ENCODE measurements around the gene CLN6. TPM values are rescaled to one million over a fixed set of nuclear protein-coding genes. Genes with fewer than 3 reads are reported as not detected.
"Not testable (repeated sequence)": the region's sequence is repeated elsewhere in the genome, so short reads cannot be mapped to it uniquely, and the experiment has no call there.

Gene CLN6
- total RNA-seq, 1 donor from 2014 or later = 35.3 TPM

- peaks cover 19% of the 10 kb centered on the region for H3K9me3 Mint-ChIP-seq
- H3K36me3 Mint-ChIP-seq = peaks cover 7% of the 10 kb centered on the region
- TF ChIP-seq, protein P1, sequence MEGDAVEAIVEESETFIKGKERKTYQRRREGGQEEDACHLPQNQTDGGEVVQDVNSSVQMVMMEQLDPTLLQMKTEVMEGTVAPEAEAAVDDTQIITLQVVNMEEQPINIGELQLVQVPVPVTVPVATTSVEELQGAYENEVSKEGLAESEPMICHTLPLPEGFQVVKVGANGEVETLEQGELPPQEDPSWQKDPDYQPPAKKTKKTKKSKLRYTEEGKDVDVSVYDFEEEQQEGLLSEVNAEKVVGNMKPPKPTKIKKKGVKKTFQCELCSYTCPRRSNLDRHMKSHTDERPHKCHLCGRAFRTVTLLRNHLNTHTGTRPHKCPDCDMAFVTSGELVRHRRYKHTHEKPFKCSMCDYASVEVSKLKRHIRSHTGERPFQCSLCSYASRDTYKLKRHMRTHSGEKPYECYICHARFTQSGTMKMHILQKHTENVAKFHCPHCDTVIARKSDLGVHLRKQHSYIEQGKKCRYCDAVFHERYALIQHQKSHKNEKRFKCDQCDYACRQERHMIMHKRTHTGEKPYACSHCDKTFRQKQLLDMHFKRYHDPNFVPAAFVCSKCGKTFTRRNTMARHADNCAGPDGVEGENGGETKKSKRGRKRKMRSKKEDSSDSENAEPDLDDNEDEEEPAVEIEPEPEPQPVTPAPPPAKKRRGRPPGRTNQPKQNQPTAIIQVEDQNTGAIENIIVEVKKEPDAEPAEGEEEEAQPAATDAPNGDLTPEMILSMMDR (IDR thresholded peaks at IDR 0.05; ENCODE audit: unreplicated experiment) = no peak
- H3K27ac Mint-ChIP-seq = no peak overlapping the region
- H3K27me3 Mint-ChIP-seq (ENCODE audit: low read depth) = no peaks in the 10 kb centered on the region
- H3K4me3 Mint-ChIP-seq = no peak overlapping the region
- peaks cover 20% of the 10 kb centered on the region for H3K4me1 Mint-ChIP-seq
- DNase-seq (ENCODE audit: low spot score in 2 of 2, unreplicated experiment in 2 of 2) = no peak
Measured at GRCh38 chr15:68235022-68235421, 5.5 kb upstream of the CLN6 start.

DNA sequence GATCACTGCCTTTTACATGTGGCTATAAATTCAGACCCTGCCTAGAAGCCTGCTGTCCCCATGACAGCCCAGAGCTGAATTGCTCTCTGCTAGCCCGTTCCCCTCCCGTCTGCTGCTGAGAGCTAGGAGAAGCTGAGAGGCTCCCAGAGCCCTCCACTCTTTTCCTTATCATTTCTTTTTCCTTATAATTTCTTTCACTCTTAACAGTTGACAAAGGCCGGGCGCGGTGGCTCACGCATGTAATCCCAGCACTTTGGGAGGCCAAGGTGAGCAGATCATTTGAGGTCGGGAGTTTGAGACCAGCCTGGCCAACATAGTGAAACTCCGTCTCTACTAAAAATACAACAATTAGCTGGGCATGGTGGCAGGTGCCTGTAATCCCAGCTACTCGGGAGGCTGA lies 5.0 kb upstream of the CLN6 start:
- H3K36me3 Mint-ChIP-seq = not testable (repeated sequence)
- peaks cover 19% of the 10 kb centered on the region for H3K9me3 Mint-ChIP-seq

GRCh38 chr15:68234060-68234459 lies 4.5 kb upstream of the CLN6 start:
- DNase-seq (ENCODE audit: low spot score in 2 of 2, unreplicated experiment in 2 of 2) = no peak
- Mint-ChIP-seq H3K36me3 (peaks cover 7% of the 10 kb centered on the region), H3K4me3 (peak overlapping the region; percentile 4), H3K27me3 (ENCODE audit: low read depth) (no peaks in the 10 kb centered on the region), H3K9me3 (peaks cover 17% of the 10 kb centered on the region), H3K4me1 (peaks cover 23% of the 10 kb centered on the region), H3K27ac (peak overlapping the region; percentile 18)
- TF ChIP-seq, protein P1 (IDR thresholded peaks at IDR 0.05; ENCODE audit: unreplicated experiment) = no peak

More for the DNA sequence above, 5.0 kb upstream of the CLN6 start:
- DNase-seq (ENCODE audit: low spot score in 2 of 2, unreplicated experiment in 2 of 2); H3K27ac Mint-ChIP-seq; H3K27me3 Mint-ChIP-seq (ENCODE audit: low read depth); H3K4me3 Mint-ChIP-seq: not testable (repeated sequence)
- peaks cover 23% of the 10 kb centered on the region for H3K4me1 Mint-ChIP-seq

- no peak overlapping the region for H3K4me3 Mint-ChIP-seq
- no peak for DNase-seq (ENCODE audit: low spot score in 2 of 2, unreplicated experiment in 2 of 2)
- peaks cover 3% of the 10 kb centered on the region for H3K36me3 Mint-ChIP-seq
- TF ChIP-seq, protein P1 (IDR thresholded peaks at IDR 0.05; ENCODE audit: unreplicated experiment) = no peak
- H3K27me3 Mint-ChIP-seq (ENCODE audit: low read depth) = no peaks in the 10 kb centered on the region
- H3K4me1 Mint-ChIP-seq = peaks cover 32% of the 10 kb centered on the region
- no peak overlapping the region for H3K27ac Mint-ChIP-seq
- H3K9me3 Mint-ChIP-seq = peaks cover 9% of the 10 kb centered on the region
Measured at GRCh38 chr15:68232937-68233336, 3.4 kb upstream of the CLN6 start.

DNA sequence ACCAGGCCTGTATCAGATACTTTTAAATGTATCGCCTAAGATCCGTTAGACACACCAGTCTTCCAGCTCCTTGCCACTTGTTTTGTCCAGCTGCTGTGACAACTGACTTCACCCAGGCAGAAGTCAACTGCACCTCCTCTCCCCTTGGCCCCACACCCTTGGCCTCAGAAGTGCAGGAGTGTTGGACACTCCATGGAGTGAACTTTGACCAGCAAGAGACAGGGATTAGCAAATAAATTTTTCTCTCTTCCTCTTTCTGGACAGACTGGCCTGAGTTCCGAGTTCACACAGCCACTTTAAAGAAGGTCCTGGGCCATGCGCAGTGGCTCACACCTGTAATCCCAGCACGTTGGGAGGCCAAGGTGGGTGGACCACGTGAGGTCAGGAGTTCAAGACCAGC lies 2.9 kb upstream of the CLN6 start:
- Mint-ChIP-seq H3K4me3 (no peak overlapping the region), H3K27me3 (ENCODE audit: low read depth) (no peaks in the 10 kb centered on the region), H3K27ac (no peak overlapping the region), H3K36me3 (peaks cover 1% of the 10 kb centered on the region), H3K4me1 (peaks cover 37% of the 10 kb centered on the region), H3K9me3 (peaks cover 6% of the 10 kb centered on the region)
- no peak for DNase-seq (ENCODE audit: low spot score in 2 of 2, unreplicated experiment in 2 of 2)
- TF ChIP-seq, protein P1 (IDR thresholded peaks at IDR 0.05; ENCODE audit: unreplicated experiment) = no peak

- no peak overlapping the region for H3K27ac Mint-ChIP-seq
- peaks cover 1% of the 10 kb centered on the region for H3K9me3 Mint-ChIP-seq
Measured at GRCh38 chr15:68231102-68231818, 1.7 kb upstream of the CLN6 start.

More at GRCh38 chr15:68231102-68231818, 1.7 kb upstream of the CLN6 start:
- peaks cover 39% of the 10 kb centered on the region for H3K4me1 Mint-ChIP-seq
- TF ChIP-seq, protein P1 (IDR thresholded peaks at IDR 0.05; ENCODE audit: unreplicated experiment) = no peak
- no peaks in the 10 kb centered on the region for H3K27me3 Mint-ChIP-seq (ENCODE audit: low read depth)
- no peak for DNase-seq (ENCODE audit: low spot score in 2 of 2, unreplicated experiment in 2 of 2)
- peak overlapping the region; percentile 36 for H3K4me3 Mint-ChIP-seq
- H3K36me3 Mint-ChIP-seq = no peaks in the 10 kb centered on the region

All from mesothelial cell of epicardium (in vitro differentiated cells).